Calu3 (cell line): ENCODE measurements around the gene GJD4. TPM values are rescaled to one million over a fixed set of nuclear protein-coding genes. Genes with fewer than 3 reads are reported as not detected.

Experiments used
- BruUV-seq: library from RNA; stranded (reverse); fragments of 400-500 nt; replicated peaks from 2 replicates; lab custom pipeline; 2021; lab: Mats Ljungman, UMichigan
- CTCF ChIA-PET: fragments of 300-600 bp; sonication (Branson Sonifier 250); formaldehyde crosslinking; loops from one replicate; lab custom pipeline; 2022; ENCODE audit warnings: antibody characterized with exemption; lab: Charles Lee
- DNase-seq: peaks from one replicate; pipeline ENCODE4 v3.0.0; 2022
- H3K27ac Mint-ChIP-seq: one replicate; pipeline ENCODE4 v1.8.0; 2022; ENCODE audit warnings: mixed read lengths; ENCODE audit not compliant: unreplicated experiment
- H3K27me3 Mint-ChIP-seq: one replicate; pipeline ENCODE4 v1.8.0; 2022; ENCODE audit warnings: mixed read lengths; ENCODE audit not compliant: unreplicated experiment
- H3K36me3 Mint-ChIP-seq: one replicate; pipeline ENCODE4 v1.8.0; 2022; ENCODE audit warnings: mild to moderate bottlenecking, moderate library complexity, mixed read lengths; ENCODE audit not compliant: insufficient read depth, unreplicated experiment
- H3K4me1 Mint-ChIP-seq: one replicate; pipeline ENCODE4 v1.8.0; 2022; ENCODE audit warnings: mild to moderate bottlenecking, low read depth, mixed read lengths; ENCODE audit not compliant: unreplicated experiment
- H3K4me3 Mint-ChIP-seq: one replicate; pipeline ENCODE4 v1.8.0; 2022; ENCODE audit warnings: mild to moderate bottlenecking, low read depth, moderate library complexity, mixed read lengths; ENCODE audit not compliant: unreplicated experiment
- H3K9me3 Mint-ChIP-seq: one replicate; pipeline ENCODE4 v1.8.0; 2022; ENCODE audit warnings: low read depth, mixed read lengths; ENCODE audit not compliant: unreplicated experiment
- intact Hi-C: fragments of 100-400 bp; cut with micrococcal nuclease; formaldehyde crosslinking; loops from one replicate; pipeline ENCODE4 v1.10.0; 2022; ENCODE audit not compliant: unreplicated experiment
- total RNA-seq: library from RNA; stranded (reverse); gene quantifications from 2 replicates; pipeline ENCODE4 v1.2.3, GENCODE V29; 2022
- TF ChIP-seq, protein P1 (sequence below): fragments of 200-600 bp; IDR thresholded peaks from one replicate; pipeline ENCODE4 v1.8.0; 2022; ENCODE audit warnings: antibody characterized with exemption; ENCODE audit not compliant: unreplicated experiment

The GJD4 gene
- total RNA-seq, 1 experiment from 2014 or later = not detected

DNA sequence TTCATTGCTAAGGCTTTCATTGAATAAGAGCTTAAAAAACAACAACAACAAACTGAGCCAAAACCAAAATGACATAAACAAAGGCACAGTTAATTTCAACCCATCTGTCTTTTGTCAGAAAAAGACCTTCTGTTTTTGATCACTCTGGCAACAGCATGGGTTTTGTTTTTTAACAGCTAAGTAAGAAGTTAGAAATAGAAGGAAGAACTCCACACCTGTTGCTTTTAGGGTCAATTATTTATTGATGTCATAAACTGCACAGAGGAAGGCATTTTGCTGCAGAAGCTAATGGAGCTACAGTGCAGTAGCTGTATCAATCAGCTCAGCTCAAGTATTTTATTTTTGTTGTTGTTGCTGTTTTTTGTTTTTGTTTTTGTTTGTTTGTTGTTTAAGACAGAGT is 16.3 kb upstream of the GJD4 start:
- TF ChIP-seq, protein P1, sequence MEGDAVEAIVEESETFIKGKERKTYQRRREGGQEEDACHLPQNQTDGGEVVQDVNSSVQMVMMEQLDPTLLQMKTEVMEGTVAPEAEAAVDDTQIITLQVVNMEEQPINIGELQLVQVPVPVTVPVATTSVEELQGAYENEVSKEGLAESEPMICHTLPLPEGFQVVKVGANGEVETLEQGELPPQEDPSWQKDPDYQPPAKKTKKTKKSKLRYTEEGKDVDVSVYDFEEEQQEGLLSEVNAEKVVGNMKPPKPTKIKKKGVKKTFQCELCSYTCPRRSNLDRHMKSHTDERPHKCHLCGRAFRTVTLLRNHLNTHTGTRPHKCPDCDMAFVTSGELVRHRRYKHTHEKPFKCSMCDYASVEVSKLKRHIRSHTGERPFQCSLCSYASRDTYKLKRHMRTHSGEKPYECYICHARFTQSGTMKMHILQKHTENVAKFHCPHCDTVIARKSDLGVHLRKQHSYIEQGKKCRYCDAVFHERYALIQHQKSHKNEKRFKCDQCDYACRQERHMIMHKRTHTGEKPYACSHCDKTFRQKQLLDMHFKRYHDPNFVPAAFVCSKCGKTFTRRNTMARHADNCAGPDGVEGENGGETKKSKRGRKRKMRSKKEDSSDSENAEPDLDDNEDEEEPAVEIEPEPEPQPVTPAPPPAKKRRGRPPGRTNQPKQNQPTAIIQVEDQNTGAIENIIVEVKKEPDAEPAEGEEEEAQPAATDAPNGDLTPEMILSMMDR = no peak
- Mint-ChIP-seq H3K4me3 (no peak overlapping the region), H3K9me3 (peaks cover 2% of the 10 kb centered on the region), H3K27ac (no peak overlapping the region), H3K4me1 (no peaks in the 10 kb centered on the region), H3K27me3 (peaks cover 45% of the 10 kb centered on the region), H3K36me3 (peaks cover 3% of the 10 kb centered on the region)
- CTCF ChIA-PET = interaction anchor here (1.6 kb wide), 1 partner anchor 26 kb away, joined by 4 read pairs; no protein-coding TSS in a partner anchor
- intact Hi-C loops = no loop called here
- no TSS peak for BruUV-seq
- no peak for DNase-seq

DNA sequence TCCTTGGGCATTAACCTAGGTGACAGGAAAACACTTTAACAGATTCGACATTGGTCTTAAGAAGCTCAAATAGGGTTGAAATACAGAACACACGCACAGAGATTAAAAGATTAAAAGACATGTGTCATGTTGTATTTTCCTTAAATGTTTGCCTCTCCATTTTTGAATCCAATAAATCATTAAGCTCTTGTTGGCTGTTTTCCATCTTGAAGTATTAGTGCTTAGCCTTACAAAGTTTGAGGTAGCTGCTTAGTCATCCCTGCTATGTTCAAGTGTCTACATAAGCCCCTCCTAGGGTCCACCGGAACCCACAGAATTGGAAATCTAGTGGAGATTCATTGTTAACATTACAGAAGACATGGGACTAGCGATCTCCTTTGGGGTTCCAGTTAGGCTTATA is 12.7 kb upstream of the GJD4 start:
- H3K27me3 Mint-ChIP-seq = peaks cover 34% of the 10 kb centered on the region
- peaks cover 2% of the 10 kb centered on the region for H3K9me3 Mint-ChIP-seq
- TF ChIP-seq, protein P1 = no peak
- intact Hi-C loops = no loop called here
- no TSS peak for BruUV-seq
- no peaks in the 10 kb centered on the region for H3K36me3 Mint-ChIP-seq
- no peaks in the 10 kb centered on the region for H3K4me1 Mint-ChIP-seq
- CTCF ChIA-PET = interaction anchor here (0.6 kb wide), 1 partner anchor 1350 kb away, joined by 3 read pairs; no protein-coding TSS in a partner anchor
- H3K4me3 Mint-ChIP-seq = no peak overlapping the region
- H3K27ac Mint-ChIP-seq = no peak overlapping the region
- DNase-seq = no peak

DNA sequence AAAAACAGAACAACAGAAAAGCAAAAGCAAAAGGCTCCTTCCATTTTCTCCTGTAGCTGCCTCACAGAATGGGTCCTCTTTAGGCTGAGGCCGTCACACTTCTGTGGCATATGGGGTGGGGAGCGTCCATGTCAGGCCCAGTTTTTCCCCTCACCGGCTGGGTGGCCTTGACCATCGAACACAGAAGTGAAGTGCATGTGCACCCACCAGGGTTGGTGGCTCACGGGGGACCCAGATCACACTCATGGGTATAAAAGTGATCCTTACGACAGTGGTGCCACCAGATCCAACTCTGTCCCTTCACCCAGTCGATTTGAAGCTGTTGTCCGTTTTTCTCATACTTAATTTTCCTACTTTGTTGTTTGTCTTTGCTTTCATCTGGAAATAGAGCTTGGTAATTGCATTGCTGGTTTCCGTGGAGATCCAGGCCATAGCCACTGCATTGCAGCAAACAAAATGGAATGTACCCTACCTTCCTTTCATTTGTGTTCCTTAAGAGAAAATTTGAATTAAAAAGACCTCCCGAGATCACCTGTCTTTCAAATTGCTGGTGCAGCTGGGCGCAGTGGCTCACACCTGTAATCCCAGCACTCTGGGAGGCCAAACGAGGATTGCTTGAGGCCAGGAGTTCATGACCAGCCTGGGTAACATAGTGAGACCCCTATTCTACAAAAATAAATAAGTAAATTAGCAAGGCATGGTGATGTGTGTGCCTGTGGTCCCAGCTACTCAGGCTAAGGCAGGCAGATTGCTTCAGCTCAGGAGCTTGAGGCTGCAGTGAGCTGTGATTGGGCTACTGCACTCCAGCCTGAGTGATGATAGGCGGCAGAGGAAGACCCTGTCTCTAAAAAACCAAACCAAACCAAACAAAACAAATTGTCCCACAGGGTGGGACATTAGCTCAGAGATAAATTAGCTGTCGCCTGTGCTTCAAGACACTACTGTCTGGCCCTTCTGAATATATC is 10.7 kb upstream of the GJD4 start:
- BruUV-seq = no TSS peak
- Mint-ChIP-seq H3K4me1 (no peaks in the 10 kb centered on the region), H3K9me3 (peaks cover 2% of the 10 kb centered on the region), H3K27me3 (peaks cover 49% of the 10 kb centered on the region), H3K4me3 (no peak overlapping the region), H3K36me3 (no peaks in the 10 kb centered on the region), H3K27ac (no peak overlapping the region)
- intact Hi-C loops = no loop called here
- no peak for DNase-seq
- TF ChIP-seq, protein P1 = no peak
- CTCF ChIA-PET = no interaction called here

DNA sequence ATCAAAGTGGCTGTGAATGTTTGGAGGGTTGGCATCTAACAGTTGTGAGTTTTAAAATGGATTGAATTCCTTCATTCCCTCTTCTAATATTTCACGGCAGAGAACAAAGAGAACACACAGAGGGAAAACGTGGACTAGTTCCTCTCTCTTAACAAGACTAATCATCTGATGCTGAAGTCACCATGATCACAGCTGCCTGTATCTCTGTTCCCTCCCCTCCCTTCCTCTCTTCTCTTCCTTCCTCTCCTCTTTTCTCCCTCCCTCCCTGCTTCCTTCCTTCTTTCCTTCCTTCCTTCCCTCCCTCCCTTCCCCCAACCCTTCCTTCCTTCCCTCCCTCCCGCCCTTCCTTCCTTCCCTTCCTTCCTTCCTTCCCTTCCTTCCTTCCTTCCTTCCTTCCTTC is 10.0 kb upstream of the GJD4 start:
- H3K27me3 Mint-ChIP-seq = peaks cover 56% of the 10 kb centered on the region
- intact Hi-C loops = no loop called here
- CTCF ChIA-PET = no interaction called here
- no TSS peak for BruUV-seq
- peaks cover 2% of the 10 kb centered on the region for H3K9me3 Mint-ChIP-seq
- no peak for DNase-seq
- TF ChIP-seq, protein P1 = no peak
- H3K4me1 Mint-ChIP-seq = no peaks in the 10 kb centered on the region
- H3K36me3 Mint-ChIP-seq = no peaks in the 10 kb centered on the region
- no peak overlapping the region for H3K4me3 Mint-ChIP-seq
- H3K27ac Mint-ChIP-seq = no peak overlapping the region
